Panc1 (cell line): ENCODE data around the gene ANKMY2. TPM values are rescaled to one million over a fixed set of nuclear protein-coding genes. Genes with fewer than 3 reads are reported as not detected.
A peak's percentile ranks its signal among the peaks of the same experiment; 100 is the strongest.

Source experiments
- ATAC-seq: fragments of 200-7000 bp; cut with Tn5 transposase; 2 replicates; pipeline ENCODE4 v1.9.1; 2020; ENCODE audit warnings: mild to moderate bottlenecking, moderate library complexity
- BruUV-seq: library from RNA; stranded (reverse); fragments of 400-500 nt; replicated peaks from 2 replicates; lab custom pipeline; 2021; lab: Mats Ljungman, UMichigan
- CTCF ChIA-PET: fragments of 300-600 bp; sonication (Branson Sonifier 250); formaldehyde crosslinking; loops from one replicate; lab custom pipeline; 2022; ENCODE audit warnings: antibody characterized with exemption; lab: Charles Lee
- POLR2A ChIA-PET: fragments of 300-600 bp; sonication (Branson Sonifier 250); formaldehyde crosslinking; loops from one replicate; lab custom pipeline; 2022; ENCODE audit warnings: antibody characterized with exemption; lab: Charles Lee
- DNase-seq: peaks from one replicate; pipeline ENCODE4 v3.0.0-alpha.2; 2010; ENCODE audit warnings: low read depth, low spot score
- H3K27ac ChIP-seq: 2 replicates; pipeline ENCODE4 v1.5.1; 2011; ENCODE audit warnings: mild to moderate bottlenecking, low read length, inconsistent platforms
- H3K27me3 ChIP-seq: fragments of 200-500 bp; sonication (Bioruptor generic); 2 replicates; pipeline ENCODE4 v1.6.0; 2014; ENCODE audit warnings: low read length, inconsistent platforms; ENCODE audit not compliant: control insufficient read depth, insufficient read depth
- H3K36me3 ChIP-seq: fragments of 200-500 bp; sonication (Bioruptor generic); 2 replicates; pipeline ENCODE4 v1.5.1; 2014; ENCODE audit warnings: inconsistent platforms, mild to moderate bottlenecking, low read length, moderate library complexity; ENCODE audit not compliant: control insufficient read depth, insufficient read depth
- H3K4me1 ChIP-seq: 2 replicates; pipeline ENCODE4 v1.5.1; 2011; ENCODE audit warnings: inconsistent platforms, mild to moderate bottlenecking, low read length, moderate library complexity; ENCODE audit not compliant: control insufficient read depth, insufficient read depth
- H3K4me3 ChIP-seq, 2 experiments: 2 replicates each; pipeline ENCODE4 v1.5.1; 2011 to 2012; ENCODE audit warnings: low read depth in 2 of 2, low read length in 2 of 2, mild to moderate bottlenecking in 2 of 2, inconsistent platforms in 1 of 2, moderate library complexity in 1 of 2
- H3K9me3 ChIP-seq: fragments of 200-500 bp; sonication (Bioruptor generic); 2 replicates; pipeline ENCODE4 v1.5.1; 2014; ENCODE audit warnings: low read depth, mild to moderate bottlenecking, inconsistent platforms, low read length, moderate library complexity; ENCODE audit not compliant: control insufficient read depth, insufficient read depth
- CTCF ChIP-seq: fragments of 450-650 bp; IDR thresholded peaks from 2 replicates; pipeline ENCODE4 v1.5.1; 2017; ENCODE audit warnings: mild to moderate bottlenecking
- POLR2AphosphoS5 ChIP-seq: IDR thresholded peaks from 2 replicates; pipeline ENCODE4 v1.6.1; 2012; ENCODE audit warnings: mild to moderate bottlenecking, low read depth, low read length, moderate library complexity
- REST ChIP-seq, 2 experiments: IDR thresholded peaks; 2 replicates each; pipeline ENCODE4 v1.6.1; 2011 to 2012; ENCODE audit warnings: low read depth in 2 of 2, control low read depth in 1 of 2, low read length in 1 of 2, mild to moderate bottlenecking in 1 of 2, moderate library complexity in 1 of 2; ENCODE audit not compliant: insufficient read depth in 1 of 2
- SIN3A ChIP-seq: IDR thresholded peaks from 2 replicates; pipeline ENCODE4 v1.6.1; 2012; ENCODE audit warnings: low read depth, mild to moderate bottlenecking, low read length, moderate library complexity, borderline replicate concordance; ENCODE audit not compliant: insufficient read depth
- TCF7L2 ChIP-seq: IDR thresholded peaks from 2 replicates; pipeline ENCODE4 v1.6.1; 2011; ENCODE audit warnings: mild to moderate bottlenecking, low read depth, low read length, inconsistent platforms
- in situ Hi-C: cut with HindIII; loops from 2 replicates; pipeline ENCODE4 v1.10.0; 2016; ENCODE audit warnings: low sequenced_read_pairs, low pct_unique_long_range_greater_than_20kb
- intact Hi-C: fragments of 100-400 bp; cut with micrococcal nuclease; formaldehyde crosslinking; loops from one replicate; pipeline ENCODE4 v1.10.0; 2022; ENCODE audit not compliant: unreplicated experiment
- total RNA-seq: library from RNA; stranded (reverse); gene quantifications from one replicate; pipeline ENCODE4 v1.2.1, GENCODE V29; 2021; ENCODE audit not compliant: unreplicated experiment

The ANKMY2 gene
- total RNA-seq, 1 experiment from 2014 or later: 18.6 TPM

GRCh38 chr7:16647435-16647960, 1.9 kb upstream of the ANKMY2 start:
- H3K4me1 ChIP-seq: peaks cover 43% of the 10 kb centered on the region
- BruUV-seq: no TSS peak
- H3K27me3 ChIP-seq: no peaks in the 10 kb centered on the region
- ChIA-PET POLR2A (no interaction called here), CTCF (no interaction called here)
- in situ Hi-C loops: no loop called here
- no peaks in the 10 kb centered on the region; the same call in 1 of the 2 replicates for H3K36me3 ChIP-seq
- H3K27ac ChIP-seq: peak overlapping the region; percentile 68
- DNase-seq (no peak), ATAC-seq (no peak)
- H3K9me3 ChIP-seq: no peaks in the 10 kb centered on the region
- H3K4me3 ChIP-seq: peak overlapping the region; percentile 76 to 95
- TF ChIP-seq TCF7L2 (no peak), SIN3A (no peak), CTCF (no peak), REST (IDR thresholded peaks at IDR 0.05; ENCODE audit: insufficient read depth in 1 of 2, low read depth in 2 of 2, low read length in 1 of 2) (no peak), POLR2AphosphoS5 (no peak)
- intact Hi-C loops: no loop called here

- ATAC-seq: peak; percentile 18
- BruUV-seq: no TSS peak
- intact Hi-C loops: no loop called here
- ChIA-PET CTCF (no interaction called here), POLR2A (no interaction called here)
- H3K27ac ChIP-seq: peak overlapping the region; percentile 93
- no peaks in the 10 kb centered on the region; the same call in 1 of the 2 replicates for H3K36me3 ChIP-seq
- H3K27me3 ChIP-seq: no peaks in the 10 kb centered on the region
- TF ChIP-seq REST (IDR thresholded peaks at IDR 0.05; ENCODE audit: insufficient read depth in 1 of 2, low read depth in 2 of 2, low read length in 1 of 2) (no peak), TCF7L2 (no peak), SIN3A (no peak), CTCF (no peak), POLR2AphosphoS5 (no peak)
- no peaks in the 10 kb centered on the region for H3K9me3 ChIP-seq
- H3K4me3 ChIP-seq: peak overlapping the region; percentile 76 to 95
- no peak for DNase-seq
- in situ Hi-C loops: no loop called here
- peaks cover 43% of the 10 kb centered on the region for H3K4me1 ChIP-seq
Observed at GRCh38 chr7:16646472-16647072, 1.0 kb upstream of the ANKMY2 start.
